IMR-90 (cell line): ENCODE data around the gene CROCC. TPM values are rescaled to one million over a fixed set of nuclear protein-coding genes. Genes with fewer than 3 reads are reported as not detected.

Source experiments
- ATAC-seq: fragments of 200-7000 bp; cut with Tn5 transposase; 2 replicates; pipeline ENCODE4 v1.9.1; 2020; ENCODE audit warnings: low read depth, mild to moderate bottlenecking, moderate library complexity
- BruUV-seq: library from RNA; stranded (reverse); fragments of 400-500 nt; replicated peaks from 2 replicates; lab custom pipeline; 2021; lab: Mats Ljungman, UMichigan
- CTCF ChIA-PET: fragments of 300-600 bp; formaldehyde crosslinking; extraction: SDS; loops from one replicate; lab custom pipeline; 2021; ENCODE audit warnings: antibody characterized with exemption; lab: Yijun Ruan, JAX
- POLR2A ChIA-PET: fragments of 300-600 bp; sonication (Branson Sonifier 250); formaldehyde crosslinking; loops from one replicate; lab custom pipeline; 2022; ENCODE audit warnings: antibody characterized with exemption; ENCODE audit not compliant: unreplicated experiment; lab: Charles Lee
- DNase-seq: peaks from one replicate; pipeline ENCODE4 v3.0.0; 2013
- H2AFZ ChIP-seq: replicated peaks from 2 replicates; pipeline ENCODE3; 2013; ENCODE audit warnings: low read length, mild to moderate bottlenecking; ENCODE audit not compliant: poor library complexity
- H2AK5ac ChIP-seq: 2 replicates; pipeline ENCODE4 v1.6.1; 2013; ENCODE audit warnings: low read depth, low read length, inconsistent platforms
- H2AK9ac ChIP-seq: replicated peaks from 2 replicates; pipeline ENCODE3; 2013; ENCODE audit warnings: mild to moderate bottlenecking, low read depth, low read length, moderate library complexity; ENCODE audit not compliant: poor library complexity
- H2BK120ac ChIP-seq: 2 replicates; pipeline ENCODE4 v1.6.1; 2013; ENCODE audit warnings: low read depth, low read length, inconsistent platforms
- H2BK15ac ChIP-seq: 3 replicates; pipeline ENCODE4 v1.6.1; 2013; ENCODE audit warnings: low read depth, low read length, inconsistent platforms
- H2BK20ac ChIP-seq: 2 replicates; pipeline ENCODE4 v1.6.1; 2013; ENCODE audit warnings: low read depth, mild to moderate bottlenecking, inconsistent platforms, low read length, moderate library complexity
- H2BK5ac ChIP-seq: 2 replicates; pipeline ENCODE4 v1.6.1; 2013; ENCODE audit warnings: mild to moderate bottlenecking, low read depth, low read length, inconsistent platforms; ENCODE audit not compliant: poor library complexity, severe bottlenecking
- H3K14ac ChIP-seq: replicated peaks from 2 replicates; pipeline ENCODE4 v1.6.1; 2013; ENCODE audit warnings: low read depth, low read length, inconsistent platforms
- H3K18ac ChIP-seq: 2 replicates; pipeline ENCODE4 v1.6.1; 2013; ENCODE audit warnings: low read depth, low read length, control low read depth
- H3K23ac ChIP-seq: 2 replicates; pipeline ENCODE4 v1.6.1; 2013; ENCODE audit warnings: low read depth, low read length, inconsistent platforms
- H3K27ac ChIP-seq: 2 replicates; pipeline ENCODE4 v1.5.1; 2013; ENCODE audit warnings: mild to moderate bottlenecking, control low read depth, low read length; ENCODE audit not compliant: insufficient read depth
- H3K27me3 ChIP-seq: 2 replicates; pipeline ENCODE4 v1.6.1; 2013; ENCODE audit warnings: low read length; ENCODE audit not compliant: control insufficient read depth, insufficient read depth
- H3K36me3 ChIP-seq: 2 replicates; pipeline ENCODE4 v1.6.1; 2013; ENCODE audit warnings: low read length, mixed read lengths; ENCODE audit not compliant: control insufficient read depth, insufficient read depth
- H3K4ac ChIP-seq: 2 replicates; pipeline ENCODE4 v1.6.1; 2013; ENCODE audit warnings: low read depth, low read length, inconsistent platforms
- H3K4me1 ChIP-seq: 2 replicates; pipeline ENCODE4 v1.6.1; 2013; ENCODE audit warnings: low read length, mixed read lengths; ENCODE audit not compliant: control insufficient read depth, insufficient read depth
- H3K4me2 ChIP-seq: 2 replicates; pipeline ENCODE4 v1.6.1; 2013; ENCODE audit warnings: low read depth, mild to moderate bottlenecking, control low read depth, low read length, moderate library complexity
- H3K4me3 ChIP-seq: 2 replicates; pipeline ENCODE4 v1.5.1; 2013; ENCODE audit warnings: low read depth, mild to moderate bottlenecking, control low read depth, low read length, moderate library complexity; ENCODE audit not compliant: insufficient read depth
- H3K56ac ChIP-seq: 2 replicates; pipeline ENCODE4 v1.6.1; 2013; ENCODE audit warnings: low read length, inconsistent platforms; ENCODE audit not compliant: insufficient read depth; ENCODE audit errors: extremely low read depth
- H3K79me1 ChIP-seq, 2 experiments: 2 replicates each; pipeline ENCODE4 v1.6.1; 2013; ENCODE audit warnings: low read length in 2 of 2, inconsistent platforms in 1 of 2, low read depth in 1 of 2
- H3K9ac ChIP-seq: 2 replicates; pipeline ENCODE4 v1.6.1; 2013; ENCODE audit warnings: low read depth, low read length, control low read depth
- H3K9me1 ChIP-seq: 2 replicates; pipeline ENCODE4 v1.6.1; 2013; ENCODE audit warnings: low read length, inconsistent platforms; ENCODE audit not compliant: insufficient read depth
- H3K9me3 ChIP-seq: 2 replicates; pipeline ENCODE4 v1.6.1; 2013; ENCODE audit warnings: low read length; ENCODE audit not compliant: control insufficient read depth, insufficient read depth
- H4K20me1 ChIP-seq: 2 replicates; pipeline ENCODE4 v1.6.1; 2013; ENCODE audit warnings: low read length, inconsistent platforms; ENCODE audit not compliant: insufficient read depth
- H4K5ac ChIP-seq: 2 replicates; pipeline ENCODE4 v1.6.1; 2013; ENCODE audit warnings: mild to moderate bottlenecking, low read depth, low read length, control low read depth
- H4K8ac ChIP-seq, 2 experiments: 2 replicates each; pipeline ENCODE4 v1.6.1; 2013; ENCODE audit warnings: low read depth in 2 of 2, low read length in 2 of 2, control low read depth in 1 of 2, inconsistent platforms in 1 of 2
- H4K91ac ChIP-seq: 2 replicates; pipeline ENCODE4 v1.6.1; 2013; ENCODE audit warnings: low read depth, low read length, inconsistent platforms; ENCODE audit not compliant: insufficient read depth
- BHLHE40 ChIP-seq: fragments of 150-350 bp; IDR thresholded peaks from 2 replicates; pipeline ENCODE4 v1.6.1; 2016; ENCODE audit warnings: mild to moderate bottlenecking, low read depth, low read length
- RCOR1 ChIP-seq: IDR thresholded peaks from 2 replicates; pipeline ENCODE4 v1.6.1; 2012; ENCODE audit warnings: mild to moderate bottlenecking, low read length, improper control_type of control experiment; ENCODE audit not compliant: insufficient replicate concordance
- WGBS, 2 experiments: methylation state at CpG; one replicate each; pipeline versions ENCODE4 v1.1.5 to v1.1.7; 2013; ENCODE audit warnings: missing lambda C conversion rate in 2 of 2; ENCODE audit not compliant: insufficient read length in 1 of 2; ENCODE audit errors: extremely low coverage in 2 of 2; 5-methylcytosine and 5-hydroxymethylcytosine counted together
- dilution Hi-C: fragments of 300-500 bp; cut with HindIII; formaldehyde crosslinking; loops from one replicate; pipeline ENCODE4 v1.14.3; 2018; ENCODE audit warnings: low sequenced_read_pairs; ENCODE audit not compliant: unreplicated experiment
- in situ Hi-C: fragments of 300-500 bp; cut with MboI; formaldehyde crosslinking; loops from 3 replicates; pipeline ENCODE4 v1.14.3; 2019; ENCODE audit warnings: low sequenced_read_pairs, inconsistent platforms, mixed read lengths
- intact Hi-C: fragments of 100-400 bp; cut with micrococcal nuclease; formaldehyde crosslinking; loops from 2 replicates; pipeline ENCODE4 v1.10.0; 2022
- polyA plus RNA-seq, 3 experiments: library from polyadenylated mRNA; depleted of rRNA; stranded (reverse); fragments of >200 nt; gene quantifications; 2 replicates each; pipeline ENCODE4 v1.2.3, GENCODE V29; 2012; ENCODE audit warnings: low replicate concordance in 1 of 3
- total RNA-seq: library from RNA; depleted of rRNA; stranded (reverse); fragments of >200 nt; gene quantifications from 2 replicates; pipeline ENCODE4 v1.2.3, GENCODE V29; 2012

CROCC gene
- total and polyA plus RNA-seq, 2 of the 4 experiments (the other 2 are of a cell fraction), result 7.5 to 13.7 TPM

DNA sequence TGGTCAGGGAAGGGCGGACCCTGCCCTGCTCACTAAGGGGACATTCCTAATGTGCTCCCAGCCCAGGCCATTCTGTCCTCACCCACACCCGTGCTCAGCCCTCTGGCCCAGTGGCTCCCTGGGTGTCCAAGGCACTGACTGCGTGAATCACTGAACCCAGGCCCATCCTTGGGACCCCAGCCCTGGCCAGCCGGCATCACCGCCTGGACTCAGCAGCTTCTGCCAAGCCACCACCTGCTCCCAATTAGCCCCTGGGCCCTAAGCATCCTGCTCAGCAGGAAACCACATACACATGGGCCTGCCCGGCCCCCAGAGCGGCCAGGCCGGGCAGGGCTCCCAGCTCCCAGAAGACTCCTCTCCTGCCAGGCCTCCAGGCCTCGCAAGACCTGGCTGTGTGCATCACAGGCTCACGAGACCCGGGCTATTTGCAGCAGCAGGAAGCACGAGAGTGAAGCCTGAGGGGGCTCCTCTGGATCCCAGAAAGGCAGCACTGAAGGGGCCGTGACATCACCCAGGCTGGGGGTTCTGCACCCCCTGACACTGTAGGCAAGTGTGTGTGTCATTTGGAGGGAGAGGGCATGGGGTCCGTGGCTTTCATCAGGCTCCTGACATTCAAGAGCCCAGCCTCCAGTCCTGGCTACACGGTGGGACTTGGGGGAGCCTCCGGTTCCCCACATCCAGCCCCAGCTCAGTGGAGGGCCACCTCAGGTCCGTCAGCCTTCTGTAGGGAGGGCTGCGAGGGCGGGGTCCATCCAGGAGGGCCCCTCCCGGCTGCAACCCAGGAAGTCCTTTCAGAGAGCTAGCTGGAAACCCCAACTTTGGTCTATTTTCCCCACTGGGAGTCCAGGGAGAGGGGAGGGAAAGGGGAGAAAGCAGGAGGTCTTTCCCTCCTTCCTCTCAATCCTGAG is 57.1 kb downstream of the CROCC start:
- Histone ChIP-seq H3K4me3 (no peak overlapping the region; the same call in 1 of the 2 replicates), H3K9ac (no peak overlapping the region), H3K56ac (no peak overlapping the region), H2BK15ac (no peak overlapping the region), H3K23ac (no peak overlapping the region), H3K4me1 (peaks cover 7% of the 10 kb centered on the region; the same call in 1 of the 2 replicates), H3K4me2 (peak overlapping the region; percentile 9; the same call in 1 of the 2 replicates), H3K14ac (peak overlapping the region; percentile 23; the same call in 1 of the 2 replicates), H4K20me1 (peaks cover 3% of the 10 kb centered on the region; the same call in 1 of the 2 replicates), H3K9me1 (no peaks in the 10 kb centered on the region), H3K9me3 (no peaks in the 10 kb centered on the region), H3K36me3 (no peaks in the 10 kb centered on the region), H4K8ac (peak overlapping the region in 1 of 2 experiments; percentile 17; a peak in 1 of 4 replicates), H2BK20ac (no peak overlapping the region; the same call in 1 of the 2 replicates), H4K91ac (no peak overlapping the region), H3K27ac (no peak overlapping the region), H2BK120ac (no peak overlapping the region; the same call in 1 of the 2 replicates), H4K5ac (no peak overlapping the region), H3K79me1 (no peaks in the 10 kb centered on the region; a peak in 1 of 4 replicates), H3K18ac (no peak overlapping the region), H2AFZ (peak overlapping the region; percentile 64), H2AK5ac (peak overlapping the region; percentile 56; the same call in 1 of the 2 replicates), H2AK9ac (peak overlapping the region; percentile 8), H3K4ac (peak overlapping the region; percentile 56), H2BK5ac (no peak overlapping the region), H3K27me3 (no peaks in the 10 kb centered on the region)
- ChIA-PET CTCF (interaction anchor here (0.9 kb wide), 1 partner anchor 15 kb away, joined by 3 read pairs; no protein-coding TSS in a partner anchor), POLR2A (no interaction called here)
- WGBS, 2 experiments, result 39% methylated on average over 5 of the region's 20 CpGs; no CpG with 5 or more reads in 1 of the 2 experiments
- dilution Hi-C loops (no loop called here), in situ Hi-C loops (no loop called here), intact Hi-C loops (no loop called here)
- no TSS peak for BruUV-seq
- DNase-seq (peak; percentile 86), ATAC-seq (peak; percentile 31; the same call in 1 of the 2 replicates)
- TF ChIP-seq BHLHE40, result peak; percentile 74
- no peak for TF ChIP-seq RCOR1
